PC-9 (cell line): ENCODE results near the gene SYT11. TPM values are rescaled to one million over a fixed set of nuclear protein-coding genes. Genes with fewer than 3 reads are reported as not detected.

Source experiments
- BruUV-seq: library from RNA; stranded (reverse); fragments of 400-500 nt; replicated peaks from 2 replicates; lab custom pipeline; 2021; lab: Mats Ljungman, UMichigan
- CTCF ChIA-PET: fragments of 300-600 bp; sonication (Branson Sonifier 250); formaldehyde crosslinking; loops from one replicate; lab custom pipeline; 2022; ENCODE audit warnings: antibody characterized with exemption; lab: Charles Lee
- POLR2A ChIA-PET: fragments of 300-600 bp; sonication (Branson Sonifier 250); formaldehyde crosslinking; loops from one replicate; lab custom pipeline; 2022; ENCODE audit warnings: antibody characterized with exemption; ENCODE audit not compliant: unreplicated experiment; lab: Charles Lee
- DNase-seq, 2 experiments: peaks; one replicate each; pipeline versions ENCODE4 v3.0.0 to v3.0.0-alpha.2; 2015 to 2022; ENCODE audit warnings: mixed read lengths in 1 of 2
- H2AFZ ChIP-seq: fragments of 200-600 bp; sonication (generic); 2 replicates; pipeline ENCODE4 v1.8.1; 2017; ENCODE audit warnings: antibody characterized with exemption
- H3F3A ChIP-seq: fragments of 200-600 bp; sonication (generic); 2 replicates; pipeline ENCODE4 v1.8.1; 2017; ENCODE audit warnings: antibody characterized with exemption, mild to moderate bottlenecking, low read depth; ENCODE audit not compliant: insufficient read depth
- H3K27ac ChIP-seq: fragments of 200-600 bp; sonication (generic); 2 replicates; pipeline ENCODE4 v1.6.1; 2016; ENCODE audit warnings: mixed run types
- H3K27me3 ChIP-seq: fragments of 200-600 bp; sonication (generic); 2 replicates; pipeline ENCODE4 v1.6.1; 2016; ENCODE audit warnings: low read depth, mixed run types; ENCODE audit not compliant: insufficient read depth
- H3K36me3 ChIP-seq: fragments of 200-600 bp; sonication (generic); 2 replicates; pipeline ENCODE4 v1.6.1; 2016; ENCODE audit warnings: low read depth, mixed run types
- H3K4me1 ChIP-seq: fragments of 200-600 bp; sonication (generic); replicated peaks from 2 replicates; pipeline ENCODE4 v1.6.1; 2016; ENCODE audit warnings: mixed run types; ENCODE audit not compliant: insufficient read depth
- H3K4me2 ChIP-seq: fragments of 200-600 bp; sonication (generic); 2 replicates; pipeline ENCODE4 v1.6.1; 2017; ENCODE audit warnings: mixed run types
- H3K4me3 ChIP-seq: fragments of 200-600 bp; sonication (generic); 2 replicates; pipeline ENCODE4 v1.6.1; 2016; ENCODE audit warnings: mixed run types
- H3K79me2 ChIP-seq: fragments of 200-600 bp; sonication (generic); 2 replicates; pipeline ENCODE4 v1.6.1; 2017; ENCODE audit warnings: low read depth, mixed run types
- H3K9me2 ChIP-seq: fragments of 200-600 bp; sonication (generic); 2 replicates; pipeline ENCODE4 v1.8.1; 2017; ENCODE audit warnings: mild to moderate bottlenecking; ENCODE audit not compliant: insufficient read depth
- H3K9me3 ChIP-seq: fragments of 200-600 bp; sonication (generic); 2 replicates; pipeline ENCODE4 v1.8.1; 2016; ENCODE audit warnings: low read depth; ENCODE audit not compliant: insufficient read depth
- H4K20me1 ChIP-seq: fragments of 200-600 bp; sonication (generic); 2 replicates; pipeline ENCODE4 v1.8.1; 2017; ENCODE audit not compliant: insufficient read depth
- EZH2 ChIP-seq: fragments of 200-600 bp; sonication (generic); IDR thresholded peaks from 2 replicates; pipeline ENCODE4 v1.8.0; 2017; ENCODE audit warnings: antibody characterized with exemption, low read depth
- intact Hi-C: fragments of 100-400 bp; cut with micrococcal nuclease; formaldehyde crosslinking; loops from one replicate; pipeline ENCODE4 v1.10.0; 2022; ENCODE audit not compliant: unreplicated experiment
- total RNA-seq: library from RNA; stranded (reverse); gene quantifications from 2 replicates; pipeline ENCODE4 v1.2.3, GENCODE V29; 2021
- TF ChIP-seq, protein P1 (sequence below): fragments of 200-600 bp; sonication (generic); conservative IDR thresholded peaks from 2 replicates; pipeline ENCODE4 v1.6.1; 2017; ENCODE audit warnings: mixed run types, antibody characterized with exemption, mild to moderate bottlenecking, moderate library complexity

Gene SYT11
- total RNA-seq, 1 experiment from 2014 or later = 0.09 TPM

DNA sequence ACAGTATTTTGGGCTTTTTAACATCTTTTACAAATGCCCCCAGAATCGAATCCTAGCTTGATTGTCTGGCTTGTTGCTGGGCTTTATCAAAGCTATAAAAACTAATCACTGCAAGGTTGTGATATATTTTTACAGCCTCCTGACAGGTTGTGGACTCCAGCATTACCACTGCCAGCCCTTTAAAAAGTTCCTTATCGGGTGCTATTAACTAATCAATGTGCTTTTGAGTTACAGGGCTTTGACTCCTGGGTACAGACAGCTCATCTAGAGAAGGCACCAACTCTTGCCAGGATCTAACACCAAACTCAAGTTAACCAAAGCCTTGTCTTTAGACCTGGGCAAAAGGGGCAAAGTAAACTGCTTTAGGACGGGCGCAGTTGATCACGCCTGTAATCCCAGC lies 19.0 kb upstream of the SYT11 start:
- BruUV-seq = no TSS peak
- Histone ChIP-seq H3K4me1 (no peaks in the 10 kb centered on the region), H4K20me1 (peaks cover 24% of the 10 kb centered on the region), H3K27ac (no peak overlapping the region), H3K9me3 (no peaks in the 10 kb centered on the region), H3K4me2 (no peak overlapping the region), H3K4me3 (no peak overlapping the region), H3K36me3 (peaks cover 19% of the 10 kb centered on the region), H2AFZ (no peak overlapping the region), H3K9me2 (no peaks in the 10 kb centered on the region), H3K27me3 (no peaks in the 10 kb centered on the region), H3K79me2 (peaks cover 38% of the 10 kb centered on the region; the same call in 1 of the 2 replicates), H3F3A (no peaks in the 10 kb centered on the region)
- CTCF ChIA-PET = interaction anchor here (0.6 kb wide), 1 partner anchor 265 kb away, joined by 3 read pairs; no protein-coding TSS in a partner anchor
- DNase-seq = no peak
- TF ChIP-seq, protein P1, sequence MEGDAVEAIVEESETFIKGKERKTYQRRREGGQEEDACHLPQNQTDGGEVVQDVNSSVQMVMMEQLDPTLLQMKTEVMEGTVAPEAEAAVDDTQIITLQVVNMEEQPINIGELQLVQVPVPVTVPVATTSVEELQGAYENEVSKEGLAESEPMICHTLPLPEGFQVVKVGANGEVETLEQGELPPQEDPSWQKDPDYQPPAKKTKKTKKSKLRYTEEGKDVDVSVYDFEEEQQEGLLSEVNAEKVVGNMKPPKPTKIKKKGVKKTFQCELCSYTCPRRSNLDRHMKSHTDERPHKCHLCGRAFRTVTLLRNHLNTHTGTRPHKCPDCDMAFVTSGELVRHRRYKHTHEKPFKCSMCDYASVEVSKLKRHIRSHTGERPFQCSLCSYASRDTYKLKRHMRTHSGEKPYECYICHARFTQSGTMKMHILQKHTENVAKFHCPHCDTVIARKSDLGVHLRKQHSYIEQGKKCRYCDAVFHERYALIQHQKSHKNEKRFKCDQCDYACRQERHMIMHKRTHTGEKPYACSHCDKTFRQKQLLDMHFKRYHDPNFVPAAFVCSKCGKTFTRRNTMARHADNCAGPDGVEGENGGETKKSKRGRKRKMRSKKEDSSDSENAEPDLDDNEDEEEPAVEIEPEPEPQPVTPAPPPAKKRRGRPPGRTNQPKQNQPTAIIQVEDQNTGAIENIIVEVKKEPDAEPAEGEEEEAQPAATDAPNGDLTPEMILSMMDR = no peak
- TF ChIP-seq EZH2 = no peak
- POLR2A ChIA-PET = interaction anchor here (1.2 kb wide), 1 partner anchor 52 kb away, joined by 3 read pairs; no protein-coding TSS in a partner anchor
- intact Hi-C loops = no loop called here

DNA sequence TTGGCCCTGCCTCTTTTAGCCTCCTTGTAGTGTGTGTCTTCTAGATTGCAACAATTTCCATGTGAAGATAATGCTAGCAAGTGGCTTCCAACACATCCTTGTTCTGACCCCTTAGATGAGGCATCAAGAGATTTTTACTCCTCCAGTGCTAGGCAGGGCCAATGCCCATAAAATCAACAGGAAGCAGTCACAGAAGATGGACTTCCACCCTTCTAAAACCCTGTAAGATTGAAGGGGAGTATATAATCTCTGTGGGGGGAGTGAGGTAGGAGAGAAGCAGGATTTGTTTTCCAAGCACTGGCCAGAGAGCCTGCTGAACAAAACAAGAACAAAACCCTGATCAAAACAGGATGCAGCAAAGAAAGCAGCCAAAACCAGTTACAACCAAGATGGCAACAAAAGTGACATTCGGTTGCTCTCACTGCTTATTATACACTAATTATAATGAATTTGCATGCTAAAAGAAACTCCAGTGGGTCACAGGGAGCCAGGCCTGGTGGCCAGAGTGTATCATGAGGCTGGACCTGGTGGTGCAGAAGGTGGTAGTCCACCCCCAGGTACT lies 14.4 kb upstream of the SYT11 start:
- H3K4me3 ChIP-seq = no peak overlapping the region
- ChIA-PET POLR2A (no interaction called here), CTCF (no interaction called here)
- intact Hi-C loops = no loop called here
- no peaks in the 10 kb centered on the region for H3K9me2 ChIP-seq
- H3K27ac ChIP-seq = no peak overlapping the region
- H3K79me2 ChIP-seq = peaks cover 60% of the 10 kb centered on the region
- H3K9me3 ChIP-seq = no peaks in the 10 kb centered on the region
- H3K36me3 ChIP-seq = peaks cover 21% of the 10 kb centered on the region
- H3K4me1 ChIP-seq = no peaks in the 10 kb centered on the region
- H3K27me3 ChIP-seq = no peaks in the 10 kb centered on the region
- H2AFZ ChIP-seq = no peak overlapping the region
- no TSS peak for BruUV-seq
- peaks cover 14% of the 10 kb centered on the region for H4K20me1 ChIP-seq
- no peaks in the 10 kb centered on the region for H3F3A ChIP-seq
- H3K4me2 ChIP-seq = no peak overlapping the region
- no peak for DNase-seq
- no peak for TF ChIP-seq EZH2
- TF ChIP-seq, protein P1 = no peak

DNA sequence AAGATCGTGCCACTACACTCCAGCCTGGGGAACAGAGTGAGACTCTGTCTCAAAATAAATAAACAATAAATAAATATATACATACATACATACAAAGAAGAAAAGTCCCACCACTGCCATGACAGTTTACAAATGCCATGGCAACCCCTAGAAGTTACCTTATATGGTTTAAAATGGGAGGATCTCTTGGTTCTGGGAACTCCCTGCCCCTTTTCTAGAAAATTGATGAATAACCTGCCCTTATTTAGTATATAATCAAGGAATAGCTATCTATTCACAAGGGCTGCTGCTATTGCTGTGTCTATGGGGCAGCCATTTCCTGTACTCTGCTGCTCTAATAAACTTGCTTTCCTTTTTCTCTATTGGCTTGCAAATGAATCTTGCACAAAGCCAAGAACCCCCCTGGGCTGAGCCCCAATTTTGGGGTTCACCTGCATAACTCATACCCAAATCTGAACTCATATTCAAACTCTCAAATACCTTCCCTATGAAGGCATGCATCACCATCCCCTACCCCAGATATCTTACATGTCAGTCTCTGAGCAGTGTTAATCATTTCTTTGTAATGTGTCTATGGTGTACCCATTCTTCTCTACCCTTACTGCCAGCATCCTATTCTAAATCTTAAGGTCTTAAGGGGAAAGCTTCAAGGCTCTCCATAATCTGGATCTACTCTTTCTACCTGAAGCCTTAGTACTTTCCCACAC lies 11.4 kb upstream of the SYT11 start:
- H3K9me2 ChIP-seq = no peaks in the 10 kb centered on the region
- peaks cover 28% of the 10 kb centered on the region; the same call in 1 of the 2 replicates for H3K36me3 ChIP-seq
- no peaks in the 10 kb centered on the region for H3K4me1 ChIP-seq
- H4K20me1 ChIP-seq = peaks cover 8% of the 10 kb centered on the region; the same call in 1 of the 2 replicates
- DNase-seq = no peak
- no peak overlapping the region for H3K4me2 ChIP-seq
- ChIA-PET POLR2A (interaction anchor here (0.6 to 0.7 kb wide), 3 partner anchors 8 to 178 kb away, joined by 3 to 6 read pairs (median 3); no protein-coding TSS in a partner anchor), CTCF (no interaction called here)
- intact Hi-C loops = no loop called here
- H3K79me2 ChIP-seq = peaks cover 75% of the 10 kb centered on the region
- no peak overlapping the region for H2AFZ ChIP-seq
- peaks cover 3% of the 10 kb centered on the region; the same call in 1 of the 2 replicates for H3F3A ChIP-seq
- H3K9me3 ChIP-seq = no peaks in the 10 kb centered on the region
- H3K27ac ChIP-seq = no peak overlapping the region
- BruUV-seq = no TSS peak
- TF ChIP-seq EZH2 = no peak
- TF ChIP-seq, protein P1 = no peak
- H3K27me3 ChIP-seq = no peaks in the 10 kb centered on the region
- no peak overlapping the region for H3K4me3 ChIP-seq
